Endothelial cell of umbilical vein (primary cell): ENCODE results near the gene S100A7.

Experiments
- CTCF ChIP-seq, 2 donors: IDR thresholded peaks; 1 replicate in 1 of 2; 2 replicates in 1 of 2; pipeline ENCODE4 v1.5.1; 2011; ENCODE audit warnings: low read length in 2 of 2, mild to moderate bottlenecking in 2 of 2, moderate library complexity in 2 of 2, control low read depth in 1 of 2, inconsistent platforms in 1 of 2, low read depth in 1 of 2; ENCODE audit not compliant: insufficient read depth in 1 of 2; ENCODE audit errors: extremely low read depth in 1 of 2
- EZH2 ChIP-seq: IDR thresholded peaks from 2 replicates; pipeline ENCODE4 v1.6.1; 2012; ENCODE audit warnings: borderline replicate concordance, low read depth, mild to moderate bottlenecking, moderate library complexity, low read length, inconsistent platforms; ENCODE audit not compliant: severe bottlenecking
- FOS ChIP-seq: IDR thresholded peaks from 2 replicates; pipeline ENCODE4 v1.6.1; 2011; ENCODE audit warnings: mild to moderate bottlenecking, low read length, moderate library complexity, borderline replicate concordance; ENCODE audit not compliant: insufficient read depth
- GATA2 ChIP-seq: IDR thresholded peaks from 2 replicates; pipeline ENCODE4 v1.7.0; 2011; ENCODE audit warnings: low read depth, mild to moderate bottlenecking, moderate library complexity, mixed read lengths, low read length; ENCODE audit not compliant: insufficient read length, insufficient read depth
- JUN ChIP-seq: IDR thresholded peaks from 2 replicates; pipeline ENCODE4 v1.6.1; 2011; ENCODE audit warnings: borderline replicate concordance, low read depth; ENCODE audit not compliant: insufficient read length, insufficient read depth
- MAX ChIP-seq: IDR thresholded peaks from 2 replicates; pipeline ENCODE4 v1.6.1; 2011; ENCODE audit not compliant: insufficient read depth, insufficient read length
- MYC ChIP-seq: IDR thresholded peaks from one replicate; pipeline ENCODE4 v1.6.1; 2011; ENCODE audit warnings: mild to moderate bottlenecking, low read depth, low read length
- POLR2A ChIP-seq: IDR thresholded peaks from 2 replicates; pipeline ENCODE4 v1.6.1; 2012; ENCODE audit warnings: low read depth, mild to moderate bottlenecking, control low read depth, low read length
- POLR2AphosphoS5 ChIP-seq: IDR thresholded peaks from 2 replicates; pipeline ENCODE4 v1.6.1; 2012; ENCODE audit warnings: low read depth, mild to moderate bottlenecking, control low read depth, low read length, moderate library complexity; ENCODE audit not compliant: insufficient read depth

GRCh38 chr1:153485863-153486262 is 25.4 kb upstream of the S100A7 start:
- no peak for TF ChIP-seq POLR2AphosphoS5
- TF ChIP-seq POLR2A = no peak
- TF ChIP-seq CTCF (IDR thresholded peaks at IDR 0.05; ENCODE audit: extremely low read depth in 1 of 2, insufficient read depth in 1 of 2, low read depth in 1 of 2, low read length in 2 of 2) = no peak
- no peak for TF ChIP-seq GATA2
- TF ChIP-seq MAX = no peak
- no peak for TF ChIP-seq EZH2
- no peak for TF ChIP-seq FOS
- TF ChIP-seq JUN = no peak
- TF ChIP-seq MYC = no peak
